Liver (tissue), 9 donors: ENCODE measurements around the gene LATS2. TPM values are rescaled to one million over a fixed set of nuclear protein-coding genes. Genes with fewer than 3 reads are reported as not detected.

Experiments
- DNase-seq: peaks from one replicate; pipeline ENCODE4 v3.0.0-alpha.2; 2017; ENCODE audit warnings: low spot score
- H3K27ac ChIP-seq, 2 donors: one replicate each; pipeline ENCODE4 v1.7.0; 2013; ENCODE audit warnings: inconsistent platforms in 2 of 2, low read length in 2 of 2, control low read depth in 1 of 2, low read depth in 1 of 2, mild to moderate bottlenecking in 1 of 2
- H3K27me3 ChIP-seq, 4 donors: one replicate each; pipeline versions ENCODE4 v1.6.1 to v1.7.0; 2013; ENCODE audit warnings: low read length in 3 of 4, inconsistent platforms in 1 of 4, mild to moderate bottlenecking in 1 of 4, moderate library complexity in 1 of 4; ENCODE audit not compliant: control insufficient read depth in 4 of 4, insufficient read depth in 4 of 4
- H3K36me3 ChIP-seq, 4 donors: one replicate each; pipeline versions ENCODE4 v1.6.1 to v1.7.0; 2013; ENCODE audit warnings: low read length in 3 of 4, mild to moderate bottlenecking in 3 of 4, low read depth in 1 of 4, moderate library complexity in 1 of 4; ENCODE audit not compliant: control insufficient read depth in 4 of 4, insufficient read depth in 3 of 4
- H3K4me1 ChIP-seq, 4 donors: one replicate each; pipeline versions ENCODE4 v1.6.1 to v1.7.0; 2013; ENCODE audit warnings: low read length in 3 of 4, mild to moderate bottlenecking in 3 of 4, moderate library complexity in 1 of 4; ENCODE audit not compliant: control insufficient read depth in 4 of 4, insufficient read depth in 4 of 4
- H3K4me3 ChIP-seq, 3 donors: one replicate each; pipeline versions ENCODE4 v1.6.1 to v1.7.0; 2013; ENCODE audit warnings: low read length in 3 of 3, control low read depth in 1 of 3, low read depth in 1 of 3, mild to moderate bottlenecking in 1 of 3
- H3K9ac ChIP-seq, 2 donors: one replicate each; pipeline ENCODE4 v1.7.0; 2013; ENCODE audit warnings: low read length in 2 of 2, mild to moderate bottlenecking in 2 of 2, moderate library complexity in 2 of 2, control low read depth in 1 of 2, low read depth in 1 of 2
- H3K9me3 ChIP-seq, 4 donors: one replicate each; pipeline versions ENCODE4 v1.6.1 to v1.7.0; 2013; ENCODE audit warnings: low read length in 3 of 4; ENCODE audit not compliant: control insufficient read depth in 4 of 4
- ATF3 ChIP-seq: IDR thresholded peaks from 2 replicates; pipeline ENCODE4 v1.6.1; 2016; ENCODE audit warnings: antibody characterized with exemption
- CTCF ChIP-seq: fragments of 150-350 bp; IDR thresholded peaks from 2 replicates; pipeline ENCODE4 v1.5.1; 2017; ENCODE audit warnings: improper control_type of control experiment, low read depth, low read length; ENCODE audit not compliant: missing input control
- EGR1 ChIP-seq, 2 donors: IDR thresholded peaks; 2 replicates each; pipeline ENCODE4 v1.6.1; 2016 to 2018; ENCODE audit warnings: antibody characterized with exemption in 2 of 2, low read depth in 2 of 2
- FOXA1 ChIP-seq: IDR thresholded peaks from 2 replicates; pipeline ENCODE4 v1.6.1; 2016; ENCODE audit warnings: antibody characterized with exemption
- FOXA2 ChIP-seq: IDR thresholded peaks from 2 replicates; pipeline ENCODE4 v1.6.1; 2016; ENCODE audit warnings: antibody characterized with exemption
- GABPA ChIP-seq, 2 donors: IDR thresholded peaks in 1 of 2; conservative IDR thresholded peaks in 1 of 2; 2 replicates each; pipeline ENCODE4 v1.6.1; 2016; ENCODE audit warnings: antibody characterized with exemption in 2 of 2, mild to moderate bottlenecking in 1 of 2, moderate library complexity in 1 of 2
- HNF4A ChIP-seq, 2 donors: conservative IDR thresholded peaks; 2 replicates each; pipeline ENCODE4 v1.6.1; 2016; ENCODE audit warnings: antibody characterized with exemption in 2 of 2, mild to moderate bottlenecking in 2 of 2
- HNF4G ChIP-seq: IDR thresholded peaks from 2 replicates; pipeline ENCODE4 v1.6.1; 2016; ENCODE audit warnings: antibody characterized with exemption
- JUND ChIP-seq, 2 donors: IDR thresholded peaks; 2 replicates each; pipeline ENCODE4 v1.6.1; 2016; ENCODE audit warnings: antibody characterized with exemption in 2 of 2
- MAX ChIP-seq: IDR thresholded peaks from 2 replicates; pipeline ENCODE4 v1.6.1; 2016; ENCODE audit warnings: antibody characterized with exemption
- NR2F2 ChIP-seq: IDR thresholded peaks from 2 replicates; pipeline ENCODE4 v1.6.1; 2016; ENCODE audit warnings: antibody characterized with exemption
- RAD21 ChIP-seq, 2 donors: IDR thresholded peaks; 2 replicates each; pipeline ENCODE4 v1.6.1; 2016; ENCODE audit warnings: antibody characterized with exemption in 2 of 2, mild to moderate bottlenecking in 2 of 2
- REST ChIP-seq: IDR thresholded peaks from 2 replicates; pipeline ENCODE4 v1.6.1; 2016; ENCODE audit warnings: antibody characterized with exemption, mild to moderate bottlenecking
- RXRA ChIP-seq, 2 donors: IDR thresholded peaks; 2 replicates each; pipeline ENCODE4 v1.6.1; 2017 to 2018; ENCODE audit warnings: antibody characterized with exemption in 2 of 2, mild to moderate bottlenecking in 1 of 2
- SP1 ChIP-seq: IDR thresholded peaks from 2 replicates; pipeline ENCODE4 v1.6.1; 2018; ENCODE audit warnings: antibody characterized with exemption, mild to moderate bottlenecking
- TAF1 ChIP-seq: conservative IDR thresholded peaks from 2 replicates; pipeline ENCODE4 v1.6.1; 2016; ENCODE audit warnings: antibody characterized with exemption, mild to moderate bottlenecking
- YY1 ChIP-seq: IDR thresholded peaks from 2 replicates; pipeline ENCODE4 v1.6.1; 2016; ENCODE audit warnings: antibody characterized with exemption, mild to moderate bottlenecking
- ZBTB33 ChIP-seq: IDR thresholded peaks from 2 replicates; pipeline ENCODE4 v1.6.1; 2016; ENCODE audit warnings: antibody characterized with exemption
- WGBS: extraction: QIAGEN DNeasy Blood & Tissue Kit; methylation state at CpG from one replicate; pipeline ENCODE4 v1.1.7; 2013; 5-methylcytosine and 5-hydroxymethylcytosine counted together
- polyA plus RNA-seq, 2 donors: library from polyadenylated mRNA; stranded (reverse) in 1 of 2; unstranded in 1 of 2; fragments of 200-250 nt in 1 of 2; fragments of >200 nt in 1 of 2; fragmentation: Nextera tagmentation in 1 of 2; extraction: Ambion mirVana in 1 of 2; gene quantifications; one replicate each; pipeline versions ENCODE4 v1.2.1 to v1.2.3, GENCODE V29; 2013 to 2015
- total RNA-seq, 2 donors: library from RNA; depleted of rRNA; stranded (reverse); fragments of >200 nt; gene quantifications; one replicate each; pipeline ENCODE4 v1.2.3, GENCODE V29; 2014
- donor health status: healthy.
- donor health status: healthy.
- donor health status: healthy.
- donor health status: healthy.
- donor health status: healthy.

LATS2 gene
- total and polyA plus RNA-seq, 4 donors: 1.6 to 7.0 (median 4.4) TPM

GRCh38 chr13:21014502-21015170, 46.8 kb downstream of the LATS2 start:
- Histone ChIP-seq H3K9me3 (no peaks in the 10 kb centered on the region), H3K4me3 (no peak overlapping the region), H3K4me1 (peaks cover 8 to 38% (median 26%) of the 10 kb centered on the region in 4 donors), H3K9ac (no peak overlapping the region), H3K27ac (peak overlapping the region; percentile 77 to 82), H3K27me3 (no peaks in the 10 kb centered on the region), H3K36me3 (no peaks in the 10 kb centered on the region)
- no peak for DNase-seq
- WGBS: 33% methylated on average over 8 of the region's 8 CpGs
- peak; percentile 12 for TF ChIP-seq REST
- TF ChIP-seq EGR1 (IDR thresholded peaks at IDR 0.05; ENCODE audit: low read depth in 2 of 2): peak in 1 of 2 donors; percentile 75
- TF ChIP-seq RAD21 (IDR thresholded peaks at IDR 0.05): peak in 1 of 2 donors; percentile 29
- peak; percentile 83 for TF ChIP-seq YY1
- peak; percentile 84 to 87 for TF ChIP-seq HNF4A (conservative IDR thresholded peaks at IDR 0.05)
- peak; percentile 52 to 73 for TF ChIP-seq JUND (IDR thresholded peaks at IDR 0.05)
- TF ChIP-seq CTCF: no peak
- peak; percentile 49 for TF ChIP-seq ZBTB33
- no peak for TF ChIP-seq HNF4G
- peak; percentile 44 to 71 for TF ChIP-seq RXRA (IDR thresholded peaks at IDR 0.05)
- TF ChIP-seq FOXA2: peak; percentile 77
- peak; percentile 31 for TF ChIP-seq FOXA1
- TF ChIP-seq TAF1: no peak
- TF ChIP-seq NR2F2: no peak
- peak; percentile 71 for TF ChIP-seq MAX
- peak; percentile 87 for TF ChIP-seq SP1

- 65% methylated on average over 6 of the region's 6 CpGs for WGBS
- Histone ChIP-seq H3K9ac (no peak overlapping the region), H3K4me3 (no peak overlapping the region), H3K9me3 (no peaks in the 10 kb centered on the region), H3K27me3 (no peaks in the 10 kb centered on the region), H3K36me3 (no peaks in the 10 kb centered on the region), H3K27ac (peak overlapping the region; percentile 77 to 82), H3K4me1 (peaks cover 8 to 38% (median 26%) of the 10 kb centered on the region in 4 donors)
- no peak for DNase-seq
- TF ChIP-seq YY1: no peak
- TF ChIP-seq CTCF: no peak
- no peak for TF ChIP-seq SP1
- no peak for TF ChIP-seq MAX
- no peak for TF ChIP-seq RXRA (IDR thresholded peaks at IDR 0.05)
- TF ChIP-seq GABPA (IDR thresholded peaks at IDR 0.05 in 1 of 2, conservative IDR thresholded peaks at IDR 0.05 in 1 of 2): no peak
- no peak for TF ChIP-seq JUND (IDR thresholded peaks at IDR 0.05)
- TF ChIP-seq ATF3: no peak
- TF ChIP-seq ZBTB33: no peak
- TF ChIP-seq EGR1 (IDR thresholded peaks at IDR 0.05; ENCODE audit: low read depth in 2 of 2): no peak
- TF ChIP-seq RAD21 (IDR thresholded peaks at IDR 0.05): no peak
Observed at GRCh38 chr13:21014139-21014501, 47.3 kb downstream of the LATS2 start.
